H1 (cell line): ENCODE results near the gene FRMD4A. TPM values are rescaled to one million over a fixed set of nuclear protein-coding genes. Genes with fewer than 3 reads are reported as not detected.

Experiments used
- CTCF ChIA-PET: fragments of 300-600 bp; sonication (Branson Sonifier 250); formaldehyde crosslinking; loops from one replicate; lab custom pipeline; 2021; ENCODE audit not compliant: partially characterized antibody; lab: Charles Lee
- POLR2A ChIA-PET: fragments of 300-600 bp; sonication (Branson Sonifier 250); formaldehyde crosslinking; loops from one replicate; lab custom pipeline; 2021; ENCODE audit warnings: inconsistent platforms; ENCODE audit not compliant: partially characterized antibody; lab: Charles Lee
- DNase-seq, 2 experiments: peaks; one replicate each; pipeline versions ENCODE4 v3.0.0 to v3.0.0-alpha.2; 2010 to 2022; ENCODE audit warnings: low spot score in 2 of 2, low read depth in 1 of 2, mixed read lengths in 1 of 2
- FAIRE-seq: peaks from 2 replicates; lab custom pipeline; 2011; peaks lifted over from hg19 to GRCh38; lab: Jason Lieb, UNC
- H2AFZ ChIP-seq: 2 replicates; pipeline ENCODE4 v1.8.1; 2012; ENCODE audit warnings: low read length, inconsistent platforms
- H2AK5ac ChIP-seq: 2 replicates; pipeline ENCODE4 v1.6.1; 2013; ENCODE audit warnings: low read depth, low read length
- H2BK120ac ChIP-seq: replicated peaks from 2 replicates; pipeline ENCODE3; 2013; ENCODE audit warnings: low read depth, low read length, inconsistent platforms
- H2BK12ac ChIP-seq: 2 replicates; pipeline ENCODE4 v1.6.1; 2013; ENCODE audit warnings: low read depth, low read length
- H2BK15ac ChIP-seq: 2 replicates; pipeline ENCODE4 v1.6.1; 2013; ENCODE audit warnings: low read length
- H2BK20ac ChIP-seq: 2 replicates; pipeline ENCODE4 v1.6.1; 2013; ENCODE audit warnings: low read length
- H2BK5ac ChIP-seq: 2 replicates; pipeline ENCODE4 v1.6.1; 2013; ENCODE audit warnings: low read depth, low read length
- H3K14ac ChIP-seq: 2 replicates; pipeline ENCODE4 v1.6.1; 2013; ENCODE audit warnings: inconsistent platforms; ENCODE audit not compliant: insufficient read length
- H3K18ac ChIP-seq: 2 replicates; pipeline ENCODE4 v1.6.1; 2013; ENCODE audit warnings: low read length; ENCODE audit errors: extremely low read depth
- H3K23ac ChIP-seq: 2 replicates; pipeline ENCODE4 v1.6.1; 2013; ENCODE audit warnings: inconsistent platforms; ENCODE audit not compliant: insufficient read length
- H3K23me2 ChIP-seq: 2 replicates; pipeline ENCODE4 v1.6.1; 2013; ENCODE audit warnings: low read depth, low read length
- H3K27ac ChIP-seq: 2 replicates; pipeline ENCODE4 v1.6.1; 2011; ENCODE audit warnings: low read depth, low read length, inconsistent platforms
- H3K27me3 ChIP-seq, 4 experiments: replicated peaks in 1 of 4; 1 replicate in 1 of 4; 2 replicates in 3 of 4; pipeline versions ENCODE4 v1.6.1 to v1.8.1; 2011 to 2013; ENCODE audit warnings: low read length in 3 of 4, mild to moderate bottlenecking in 3 of 4, inconsistent platforms in 2 of 4, mixed read lengths in 2 of 4, moderate library complexity in 1 of 4; ENCODE audit not compliant: control insufficient read depth in 3 of 4, insufficient read depth in 3 of 4; ENCODE audit errors: extremely low read depth in 1 of 4
- H3K36me3 ChIP-seq, 4 experiments: 2 replicates each; pipeline versions ENCODE4 v1.6.1 to v1.8.1; 2011 to 2013; ENCODE audit warnings: mild to moderate bottlenecking in 4 of 4, low read length in 3 of 4, moderate library complexity in 2 of 4, control low read depth in 1 of 4, inconsistent platforms in 1 of 4; ENCODE audit not compliant: insufficient read depth in 4 of 4, control insufficient read depth in 2 of 4
- H3K4ac ChIP-seq: replicated peaks from 2 replicates; pipeline ENCODE3; 2013; ENCODE audit warnings: low read length, low read depth, mixed read lengths, inconsistent platforms; ENCODE audit not compliant: insufficient read length
- H3K4me1 ChIP-seq, 4 experiments: replicated peaks in 1 of 4; 1 replicate in 1 of 4; 2 replicates in 3 of 4; pipeline versions ENCODE4 v1.6.1 to v1.8.1; 2011 to 2013; ENCODE audit warnings: low read length in 3 of 4, inconsistent platforms in 2 of 4, mixed read lengths in 1 of 4; ENCODE audit not compliant: insufficient read depth in 4 of 4, control insufficient read depth in 3 of 4
- H3K4me2 ChIP-seq, 2 experiments: 2 replicates each; pipeline versions ENCODE4 v1.6.1 to v1.8.1; 2011 to 2013; ENCODE audit warnings: low read depth in 2 of 2, low read length in 2 of 2, control low read depth in 1 of 2, inconsistent platforms in 1 of 2, mild to moderate bottlenecking in 1 of 2; ENCODE audit not compliant: insufficient read depth in 1 of 2
- H3K4me3 ChIP-seq, 4 experiments: fragments of 200-600, 300-600 bp in 1 of 4; sonication (generic), shearing (Covaris generic), sonication (Bioruptor Twin) in 1 of 4; 2 replicates each; pipeline versions ENCODE4 v1.5.1 to v1.8.1; 2011 to 2016; ENCODE audit warnings: low read length in 4 of 4, low read depth in 3 of 4, control low read depth in 2 of 4, inconsistent platforms in 2 of 4, mild to moderate bottlenecking in 2 of 4, mixed read lengths in 1 of 4, moderate library complexity in 1 of 4; ENCODE audit not compliant: insufficient read depth in 2 of 4; ENCODE audit errors: extremely low read depth in 1 of 4
- H3K56ac ChIP-seq: replicated peaks from 2 replicates; pipeline ENCODE3; 2013; ENCODE audit warnings: low read depth, mild to moderate bottlenecking, mixed read lengths, low read length, inconsistent platforms; ENCODE audit not compliant: insufficient read length
- H3K79me1 ChIP-seq: 2 replicates; pipeline ENCODE4 v1.6.1; 2013; ENCODE audit warnings: low read depth, low read length, control low read depth
- H3K79me2 ChIP-seq, 2 experiments: 2 replicates each; pipeline versions ENCODE4 v1.6.1 to v1.8.1; 2012 to 2013; ENCODE audit warnings: low read length in 2 of 2, mild to moderate bottlenecking in 2 of 2, inconsistent platforms in 1 of 2; ENCODE audit not compliant: insufficient read depth in 2 of 2, control insufficient read depth in 1 of 2
- H3K9ac ChIP-seq, 4 experiments: replicated peaks in 1 of 4; 1 replicate in 1 of 4; 2 replicates in 3 of 4; pipeline versions ENCODE4 v1.6.1 to v1.8.1; 2011 to 2013; ENCODE audit warnings: low read depth in 3 of 4, low read length in 3 of 4, control low read depth in 2 of 4, mild to moderate bottlenecking in 2 of 4, moderate library complexity in 2 of 4, inconsistent platforms in 1 of 4; ENCODE audit errors: extremely low read depth in 1 of 4
- H3K9me3 ChIP-seq, 2 experiments: 2 replicates each; pipeline versions ENCODE4 v1.6.1 to v1.8.1; 2012 to 2013; ENCODE audit warnings: mild to moderate bottlenecking in 2 of 2, moderate library complexity in 2 of 2, control low read depth in 1 of 2, inconsistent platforms in 1 of 2, low read depth in 1 of 2, low read length in 1 of 2, mixed read lengths in 1 of 2; ENCODE audit not compliant: insufficient read depth in 2 of 2
- H4K20me1 ChIP-seq, 2 experiments: replicated peaks in 1 of 2; 2 replicates each; pipeline versions ENCODE3 to v1.8.1; 2011 to 2013; ENCODE audit warnings: inconsistent platforms in 2 of 2, low read length in 2 of 2, mild to moderate bottlenecking in 1 of 2; ENCODE audit not compliant: insufficient read depth in 2 of 2, control insufficient read depth in 1 of 2
- H4K5ac ChIP-seq: 2 replicates; pipeline ENCODE4 v1.6.1; 2013; ENCODE audit warnings: low read length, low read depth, mixed read lengths, inconsistent platforms; ENCODE audit not compliant: insufficient read length
- H4K8ac ChIP-seq: 2 replicates; pipeline ENCODE4 v1.8.0; 2013; ENCODE audit warnings: mild to moderate bottlenecking, moderate library complexity, low read length, inconsistent platforms; ENCODE audit not compliant: insufficient read depth; ENCODE audit errors: extremely low read depth
- H4K91ac ChIP-seq: replicated peaks from 2 replicates; pipeline ENCODE3; 2013; ENCODE audit warnings: low read length, mixed read lengths, inconsistent platforms; ENCODE audit not compliant: insufficient read length
- BACH1 ChIP-seq: IDR thresholded peaks from 2 replicates; pipeline ENCODE4 v1.6.1; 2012; ENCODE audit warnings: low read length, improper control_type of control experiment
- CEBPB ChIP-seq: IDR thresholded peaks from 2 replicates; pipeline ENCODE4 v1.6.1; 2012; ENCODE audit warnings: low read depth, low read length
- CTCF ChIP-seq, 3 experiments: IDR thresholded peaks; 1 replicate in 2 of 3; 2 replicates in 1 of 3; pipeline versions ENCODE4 v1.5.1 to v1.6.1; 2011; ENCODE audit warnings: low read length in 3 of 3, mild to moderate bottlenecking in 3 of 3, inconsistent platforms in 2 of 3, low read depth in 1 of 3, moderate library complexity in 1 of 3; ENCODE audit not compliant: insufficient read depth in 1 of 3; ENCODE audit errors: control extremely low read depth in 1 of 3
- E2F6 ChIP-seq: IDR thresholded peaks from 2 replicates; pipeline ENCODE4 v1.6.1; 2012; ENCODE audit warnings: inconsistent platforms
- KDM1A ChIP-seq: fragments of 200-600, 300-600 bp; sonication (generic); IDR thresholded peaks from 2 replicates; pipeline ENCODE4 v1.7.1; 2016; ENCODE audit warnings: mild to moderate bottlenecking, low read length, borderline replicate concordance
- MAFK ChIP-seq: IDR thresholded peaks from 2 replicates; pipeline ENCODE4 v1.6.1; 2012; ENCODE audit warnings: low read depth, mild to moderate bottlenecking, improper control_type of control experiment, low read length
- RNF2 ChIP-seq: fragments of 200-900, 300-1000 bp; sonication (generic); IDR thresholded peaks from 2 replicates; pipeline ENCODE4 v1.7.1; 2016; ENCODE audit warnings: borderline replicate concordance, low read depth, mild to moderate bottlenecking, antibody characterized with exemption, low read length; ENCODE audit not compliant: poor library complexity, severe bottlenecking; ENCODE audit errors: missing control alignments
- RXRA ChIP-seq: IDR thresholded peaks from 2 replicates; pipeline ENCODE4 v1.6.1; 2011; ENCODE audit warnings: low read depth, mild to moderate bottlenecking, low read length, moderate library complexity; ENCODE audit not compliant: insufficient read depth
- WGBS, 2 experiments: shearing (Covaris generic) in 1 of 2; methylation state at CpG; one replicate each; pipeline versions ENCODE4 v1.1.6 to v1.1.7; 2013 to 2015; ENCODE audit warnings: low lambda C conversion rate in 2 of 2, mixed read lengths in 2 of 2, inconsistent platforms in 1 of 2, low coverage in 1 of 2, missing lambda C conversion rate in 1 of 2; ENCODE audit not compliant: insufficient replicate concordance in 2 of 2, insufficient coverage in 1 of 2, insufficient read length in 1 of 2; ENCODE audit errors: extremely low coverage in 1 of 2, missing lambda C conversion rate in 1 of 2; 5-methylcytosine and 5-hydroxymethylcytosine counted together
- polyA plus RNA-seq, 7 experiments: library from polyadenylated mRNA; depleted of rRNA in 3 of 7; stranded (reverse) in 5 of 7; unstranded in 2 of 7; fragments of >200 nt in 5 of 7; fragments of 200-250 nt in 2 of 7; gene quantifications; 1 replicate in 5 of 7; 2 replicates in 1 of 7; 4 replicates in 1 of 7; pipeline versions ENCODE4 v1.2.1 to v1.2.3, GENCODE V29; 2011 to 2013; ENCODE audit warnings: missing spikeins in 2 of 7, mixed read lengths in 2 of 7
- total RNA-seq: library from RNA; stranded (reverse); fragmentation: NEBNext Ultra II Directional; extraction: Animal tissue kit (Norgen Biotek cat#: 25700); gene quantifications from 2 replicates; pipeline ENCODE4 v1.2.1, GENCODE V29; 2021

The FRMD4A gene
- total and polyA plus RNA-seq, 2 of the 8 experiments (the other 6 are each of a cell fraction or from before 2014, with no cell fraction given) = 38.6 to 39.6 TPM

DNA sequence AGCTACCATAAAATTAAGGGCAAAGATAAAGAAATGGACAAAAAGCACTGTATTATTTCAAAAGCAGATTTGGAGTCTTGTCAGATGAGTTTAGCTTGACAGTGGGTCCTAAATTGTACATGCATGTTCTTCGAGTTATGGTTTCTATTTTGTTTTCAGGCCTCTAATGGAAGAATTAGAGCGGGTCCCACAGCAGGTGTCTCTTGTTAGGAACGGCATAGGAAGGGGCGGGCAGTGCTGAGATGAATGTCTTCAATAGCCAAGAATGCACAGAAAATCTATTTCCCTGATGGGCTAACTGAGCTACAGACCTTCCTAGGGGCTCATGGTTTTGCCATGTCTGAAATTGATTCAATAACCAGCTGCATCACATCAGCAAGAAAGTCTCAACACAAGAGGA, 304.4 kb downstream of the FRMD4A start:
- Histone ChIP-seq H4K8ac (no peak overlapping the region), H2BK20ac (no peak overlapping the region), H2BK5ac (no peak overlapping the region), H3K18ac (no peak overlapping the region), H2AFZ (no peak overlapping the region), H3K4ac (no peak overlapping the region), H3K9ac (no peak overlapping the region), H3K4me1 (no peaks in the 10 kb centered on the region), H3K9me3 (no peaks in the 10 kb centered on the region), H2BK120ac (no peak overlapping the region), H3K23ac (no peak overlapping the region), H3K4me3 (no peak overlapping the region), H3K36me3 (no peaks in the 10 kb centered on the region), H3K79me2 (no peaks in the 10 kb centered on the region), H3K79me1 (no peaks in the 10 kb centered on the region), H3K23me2 (no peaks in the 10 kb centered on the region), H3K27ac (no peak overlapping the region), H3K4me2 (no peak overlapping the region), H4K91ac (no peak overlapping the region), H2BK15ac (no peak overlapping the region), H4K20me1 (no peaks in the 10 kb centered on the region), H2BK12ac (no peak overlapping the region), H3K27me3 (no peaks in the 10 kb centered on the region), H3K56ac (no peak overlapping the region), H4K5ac (no peak overlapping the region), H2AK5ac (no peak overlapping the region), H3K14ac (no peak overlapping the region)
- DNase-seq (no peak), FAIRE-seq (no peak)
- CTCF ChIA-PET = interaction anchor here (0.6 to 1.9 kb wide), 5 partner anchors 8 to 264 kb away, joined by 3 to 5 read pairs (median 3); no protein-coding TSS in a partner anchor
- no peak for TF ChIP-seq RNF2
- no peak for TF ChIP-seq BACH1
- no peak for TF ChIP-seq KDM1A
- no peak for TF ChIP-seq MAFK
- TF ChIP-seq CEBPB = no peak
- no peak for TF ChIP-seq E2F6
- TF ChIP-seq CTCF (IDR thresholded peaks at IDR 0.05; ENCODE audit: control extremely low read depth in 1 of 3, insufficient read depth in 1 of 3, low read depth in 1 of 3, low read length in 3 of 3) = no peak
- no peak for TF ChIP-seq RXRA
- WGBS, 2 experiments = 87% methylated on average over 4 of the region's 4 CpGs; no CpG with 5 or more reads in 1 of the 2 experiments
- POLR2A ChIA-PET = no interaction called here
